K562 (cell line): ENCODE measurements around the gene GARIN5B. TPM values are rescaled to one million over a fixed set of nuclear protein-coding genes. Genes with fewer than 3 reads are reported as not detected.

ENCODE experiments used
- CEBPZ ChIP-seq: fragments of 150-350 bp; IDR thresholded peaks from 2 replicates; pipeline ENCODE4 v1.6.1; 2014; ENCODE audit warnings: low read depth, mild to moderate bottlenecking, low read length, borderline replicate concordance
- CHCHD3 ChIP-seq: fragments of 250-450 bp; sonication (Bioruptor Pico); IDR thresholded peaks from 2 replicates; pipeline ENCODE4 v2.1.2; 2022; ENCODE audit warnings: mild to moderate bottlenecking
- FIP1L1 ChIP-seq: fragments of 200-400 bp; formaldehyde crosslinking; IDR thresholded peaks from 2 replicates; pipeline ENCODE4 v1.6.1; 2018; ENCODE audit warnings: mild to moderate bottlenecking, low read depth, low read length; ENCODE audit not compliant: poor library complexity, severe bottlenecking
- FOSL1 ChIP-seq: fragments of 200-800 bp; sonication (Bioruptor generic); conservative IDR thresholded peaks from 2 replicates; pipeline ENCODE4 v1.6.1; 2016; ENCODE audit warnings: missing genetic modification characterization, missing compliant biosample characterization
- FOXP1 ChIP-seq: sonication (generic); formaldehyde crosslinking; IDR thresholded peaks from 2 replicates; pipeline ENCODE4 v1.8.0; 2022; ENCODE audit warnings: mild to moderate bottlenecking, missing genetic modification reagents
- ILF3 ChIP-seq: fragments of 450-650 bp; IDR thresholded peaks from 2 replicates; pipeline ENCODE4 v1.6.1; 2018; ENCODE audit warnings: antibody characterized with exemption, mild to moderate bottlenecking, moderate library complexity, borderline replicate concordance
- MCM5 ChIP-seq: fragments of 450-650 bp; IDR thresholded peaks from 2 replicates; pipeline ENCODE4 v1.6.1; 2016; ENCODE audit warnings: low read depth
- PCBP1 ChIP-seq: fragments of 200-400 bp; formaldehyde crosslinking; IDR thresholded peaks from 2 replicates; pipeline ENCODE4 v1.6.1; 2018; ENCODE audit warnings: mild to moderate bottlenecking, low read depth, low read length; ENCODE audit not compliant: poor library complexity, severe bottlenecking
- PHTF2 ChIP-seq: fragments of 250-450 bp; sonication (Bioruptor Pico); IDR thresholded peaks from 2 replicates; pipeline ENCODE4 v1.5.0; 2021; ENCODE audit warnings: mild to moderate bottlenecking
- PML ChIP-seq: IDR thresholded peaks from 2 replicates; pipeline ENCODE4 v1.6.1; 2012; ENCODE audit warnings: low read length, inconsistent platforms
- POLR2AphosphoS2 ChIP-seq: IDR thresholded peaks from 2 replicates; pipeline ENCODE4 v1.6.1; 2012; ENCODE audit warnings: low read length, improper control_type of control experiment
- RBFOX2 ChIP-seq: fragments of 200-400 bp; formaldehyde crosslinking; IDR thresholded peaks from 2 replicates; pipeline ENCODE4 v1.6.1; 2017; ENCODE audit warnings: low read depth, mild to moderate bottlenecking, low read length, moderate library complexity
- RNF2 ChIP-seq: sonication (generic); IDR thresholded peaks from 2 replicates; pipeline ENCODE4 v1.6.1; 2016
- SFPQ ChIP-seq: fragments of 200-400 bp; formaldehyde crosslinking; IDR thresholded peaks from 2 replicates; pipeline ENCODE4 v1.6.1; 2017; ENCODE audit warnings: mild to moderate bottlenecking, low read depth, low read length, moderate library complexity
- SOX6 ChIP-seq: fragments of 450-650 bp; IDR thresholded peaks from 2 replicates; pipeline ENCODE4 v1.6.1; 2014; ENCODE audit warnings: mild to moderate bottlenecking
- TCF15 ChIP-seq: fragments of 250-450 bp; sonication (Bioruptor Pico); IDR thresholded peaks from 2 replicates; pipeline ENCODE4 v1.8.0; 2022; ENCODE audit warnings: moderate library complexity, mild to moderate bottlenecking, inconsistent platforms
- YY1 ChIP-seq, 3 experiments: IDR thresholded peaks; 2 replicates each; pipeline ENCODE4 v1.6.1; 2011; ENCODE audit warnings: low read length in 2 of 3, mild to moderate bottlenecking in 2 of 3, moderate library complexity in 2 of 3, borderline replicate concordance in 1 of 3, control low read depth in 1 of 3, low read depth in 1 of 3; ENCODE audit not compliant: insufficient read depth in 3 of 3, insufficient replicate concordance in 2 of 3, control insufficient read depth in 1 of 3, insufficient read length in 1 of 3; ENCODE audit errors: extremely low read depth in 1 of 3
- ZBTB1 ChIP-seq: sonication (generic); formaldehyde crosslinking; IDR thresholded peaks from 2 replicates; pipeline ENCODE4 v1.8.1; 2023; ENCODE audit warnings: missing genetic modification reagents, low read depth, mild to moderate bottlenecking, borderline replicate concordance
- ZNF121 ChIP-seq: sonication (generic); formaldehyde crosslinking; conservative IDR thresholded peaks from 2 replicates; pipeline ENCODE4 v1.8.0; 2022; ENCODE audit warnings: missing genetic modification reagents
- ZNF395 ChIP-seq: fragments of 200-800 bp; sonication (Bioruptor generic); IDR thresholded peaks from 2 replicates; pipeline ENCODE4 v1.6.1; 2017; ENCODE audit warnings: missing genetic modification characterization, missing compliant biosample characterization
- polyA plus RNA-seq, 8 experiments: library from polyadenylated mRNA; depleted of rRNA in 4 of 8; stranded (reverse) in 5 of 8; unstranded in 3 of 8; fragments of >200 nt; fragmentation: Nextera tagmentation in 2 of 8; fragmentation: Illumina TruSeq in 1 of 8; extraction: Ambion mirVana in 2 of 8; extraction: Trizol in 1 of 8; gene quantifications; 2 replicates each; pipeline versions ENCODE4 v1.2.1 to v1.2.3, GENCODE V29; 2011 to 2014; ENCODE audit warnings: inconsistent platforms in 1 of 8, missing spikeins in 1 of 8
- total RNA-seq, 7 experiments: library from RNA; depleted of rRNA in 6 of 7; stranded (reverse); fragments of >200 nt in 6 of 7; fragmentation: Illumina TruSeq in 2 of 7; extraction: Trizol in 2 of 7; gene quantifications; 2 replicates each; pipeline versions ENCODE4 v1.2.1 to v1.2.3, GENCODE V29; 2011 to 2021; ENCODE audit warnings: low replicate concordance in 1 of 7

The GARIN5B gene
- total and polyA plus RNA-seq, 9 of the 15 experiments (the other 6 are each of a cell fraction or from before 2014, with no cell fraction given), result not detected

GRCh38 chr19:55407800-55408532, 44.9 kb upstream of the GARIN5B start (continued):
- TF ChIP-seq TCF15, result no peak
- TF ChIP-seq FIP1L1, result no peak
- no peak for TF ChIP-seq MCM5
- no peak; the same call in 1 of the 2 replicates for TF ChIP-seq PML
- TF ChIP-seq PCBP1, result peak; percentile 16
- TF ChIP-seq PHTF2 (CRISPR knock-in tag), result no peak
- peak; percentile 33; the same call in 1 of the 2 replicates for TF ChIP-seq ZBTB1
- TF ChIP-seq FOSL1 (tag), result 0 out of 2 replicates have a peak, but pooled peaks have one; percentile 27
- no peak for TF ChIP-seq ZNF121
- no peak for TF ChIP-seq CEBPZ
- TF ChIP-seq SOX6, result peak; percentile 58
- TF ChIP-seq SFPQ, result no peak
- peak; percentile 88 for TF ChIP-seq RBFOX2
- TF ChIP-seq POLR2AphosphoS2, result no peak
- TF ChIP-seq ZNF395, result peak; percentile 55; the same call in 1 of the 2 replicates
- TF ChIP-seq CHCHD3 (CRISPR knock-in tag), result no peak
- no peak for TF ChIP-seq ILF3
- TF ChIP-seq FOXP1 (CRISPR knock-in tag), result peak; percentile 92; the same call in 1 of the 2 replicates
- TF ChIP-seq YY1 (IDR thresholded peaks at IDR 0.05; ENCODE audit: borderline replicate concordance in 1 of 3, control insufficient read depth in 1 of 3, extremely low read depth in 1 of 3, insufficient read depth in 3 of 3, insufficient read length in 1 of 3, insufficient replicate concordance in 2 of 3, low read depth in 1 of 3, low read length in 2 of 3), result peak; percentile 71 to 95 (median 88)
- peak; percentile 71 for TF ChIP-seq RNF2
